ENCODE measurements around the gene HK3. TPM values are rescaled to one million over a fixed set of nuclear protein-coding genes. Genes with fewer than 3 reads are reported as not detected.

Gene HK3
- total RNA-seq, 1 experiment from 2014 or later: not detected

GRCh38 chr5:176888865-176889165, 10.3 kb downstream of the HK3 start:
- Histone ChIP-seq H3K4me1 (ENCODE audit: insufficient read depth, low read length) (no peaks in the 10 kb centered on the region), H3K9me3 (ENCODE audit: low read length) (no peaks in the 10 kb centered on the region), H2AFZ (ENCODE audit: low read length) (no peak overlapping the region), H3K36me3 (ENCODE audit: low read depth, low read length) (no peaks in the 10 kb centered on the region), H4K20me1 (ENCODE audit: low read length) (no peaks in the 10 kb centered on the region), H3K4me2 (ENCODE audit: low read length) (no peak overlapping the region), H3K4me3 (ENCODE audit: low read length) (no peak overlapping the region), H3K9me2 (replicated peaks; ENCODE audit: low read length) (no peaks in the 10 kb centered on the region), H3K9ac (ENCODE audit: low read length) (no peak overlapping the region), H3F3A (ENCODE audit: low read length, unreplicated experiment) (no peaks in the 10 kb centered on the region), H3K27me3 (ENCODE audit: low read length) (no peaks in the 10 kb centered on the region; the same call in 1 of the 2 replicates), H3K79me2 (ENCODE audit: low read length) (no peaks in the 10 kb centered on the region), H3K27ac (ENCODE audit: low read length) (no peak overlapping the region)
- no peak for DNase-seq
- ChIA-PET CTCF (no interaction called here), POLR2A (ENCODE audit: unreplicated experiment) (no interaction called here)
- no TSS peak for BruUV-seq (replicated peaks)
- no peak for ATAC-seq
- intact Hi-C loops (cut with micrococcal nuclease): no loop called here
- no peak for TF ChIP-seq EZH2phosphoT487 (IDR thresholded peaks at IDR 0.05; ENCODE audit: borderline replicate concordance, low read length)
- no peak for TF ChIP-seq EZH2 (IDR thresholded peaks at IDR 0.05; ENCODE audit: low read length, unreplicated experiment)
- TF ChIP-seq, protein P1, sequence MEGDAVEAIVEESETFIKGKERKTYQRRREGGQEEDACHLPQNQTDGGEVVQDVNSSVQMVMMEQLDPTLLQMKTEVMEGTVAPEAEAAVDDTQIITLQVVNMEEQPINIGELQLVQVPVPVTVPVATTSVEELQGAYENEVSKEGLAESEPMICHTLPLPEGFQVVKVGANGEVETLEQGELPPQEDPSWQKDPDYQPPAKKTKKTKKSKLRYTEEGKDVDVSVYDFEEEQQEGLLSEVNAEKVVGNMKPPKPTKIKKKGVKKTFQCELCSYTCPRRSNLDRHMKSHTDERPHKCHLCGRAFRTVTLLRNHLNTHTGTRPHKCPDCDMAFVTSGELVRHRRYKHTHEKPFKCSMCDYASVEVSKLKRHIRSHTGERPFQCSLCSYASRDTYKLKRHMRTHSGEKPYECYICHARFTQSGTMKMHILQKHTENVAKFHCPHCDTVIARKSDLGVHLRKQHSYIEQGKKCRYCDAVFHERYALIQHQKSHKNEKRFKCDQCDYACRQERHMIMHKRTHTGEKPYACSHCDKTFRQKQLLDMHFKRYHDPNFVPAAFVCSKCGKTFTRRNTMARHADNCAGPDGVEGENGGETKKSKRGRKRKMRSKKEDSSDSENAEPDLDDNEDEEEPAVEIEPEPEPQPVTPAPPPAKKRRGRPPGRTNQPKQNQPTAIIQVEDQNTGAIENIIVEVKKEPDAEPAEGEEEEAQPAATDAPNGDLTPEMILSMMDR (conservative IDR thresholded peaks at IDR 0.05; ENCODE audit: low read depth, low read length): no peak

DNA sequence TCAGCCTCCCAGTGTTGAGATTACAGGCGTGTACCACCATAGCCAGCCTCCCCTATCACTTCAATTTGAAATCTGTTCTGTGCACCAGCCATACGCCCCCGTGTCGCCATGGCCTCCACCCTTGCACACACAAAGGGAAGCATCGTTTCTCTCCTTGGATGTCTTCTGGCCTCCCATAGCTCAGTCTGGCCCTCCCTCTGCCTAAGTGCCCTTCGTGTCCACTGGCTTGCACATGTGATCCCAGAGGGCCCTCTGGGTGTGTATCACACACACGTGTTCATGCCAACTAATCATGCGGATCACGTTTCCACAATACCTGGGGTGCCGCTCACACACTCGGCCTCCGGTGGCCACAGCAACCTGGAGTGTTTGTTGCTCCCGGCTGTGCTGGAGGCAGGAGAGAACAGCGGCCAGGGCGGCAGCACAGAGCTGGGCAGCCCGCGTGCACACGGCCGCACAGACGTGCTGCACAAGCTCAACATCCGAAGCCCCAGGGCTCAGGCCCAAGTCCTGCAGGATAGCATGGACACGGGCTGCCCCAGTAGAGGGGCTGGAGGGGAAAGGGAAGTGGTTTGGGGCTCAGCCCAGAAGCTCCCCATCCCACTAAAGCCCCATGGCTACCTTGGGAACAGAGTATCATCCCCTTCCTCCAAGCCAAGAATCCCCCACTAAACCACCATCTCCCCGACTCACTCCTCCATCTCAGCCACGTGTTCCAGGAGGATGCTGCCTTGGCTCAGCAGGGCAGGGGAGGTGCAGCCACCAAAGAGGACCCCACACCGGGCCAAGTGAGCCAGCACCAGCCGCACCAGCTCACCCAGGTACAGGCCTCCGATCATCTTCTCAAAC, 10.9 kb downstream of the HK3 start:
- H3K9me3 ChIP-seq (ENCODE audit: low read length): no peaks in the 10 kb centered on the region
- no peaks in the 10 kb centered on the region for H3K36me3 ChIP-seq (ENCODE audit: low read depth, low read length)
- H4K20me1 ChIP-seq (ENCODE audit: low read length): no peaks in the 10 kb centered on the region
- intact Hi-C loops (cut with micrococcal nuclease): no loop called here
- ATAC-seq: no peak
- no peaks in the 10 kb centered on the region for H3K9me2 ChIP-seq (replicated peaks; ENCODE audit: low read length)
- no peaks in the 10 kb centered on the region for H3F3A ChIP-seq (ENCODE audit: low read length, unreplicated experiment)
- no peaks in the 10 kb centered on the region; the same call in 1 of the 2 replicates for H3K27me3 ChIP-seq (ENCODE audit: low read length)
- H3K4me3 ChIP-seq (ENCODE audit: low read length): no peak overlapping the region
- H3K4me1 ChIP-seq (ENCODE audit: insufficient read depth, low read length): no peaks in the 10 kb centered on the region
- H3K27ac ChIP-seq (ENCODE audit: low read length): no peak overlapping the region
- H3K9ac ChIP-seq (ENCODE audit: low read length): no peak overlapping the region
- H2AFZ ChIP-seq (ENCODE audit: low read length): no peak overlapping the region
- no peak for TF ChIP-seq EZH2 (IDR thresholded peaks at IDR 0.05; ENCODE audit: low read length, unreplicated experiment)
- TF ChIP-seq, protein P1 (conservative IDR thresholded peaks at IDR 0.05; ENCODE audit: low read depth, low read length): no peak
- no peak for DNase-seq
- H3K4me2 ChIP-seq (ENCODE audit: low read length): no peak overlapping the region
- ChIA-PET CTCF (no interaction called here), POLR2A (ENCODE audit: unreplicated experiment) (no interaction called here)
- no peaks in the 10 kb centered on the region for H3K79me2 ChIP-seq (ENCODE audit: low read length)
- BruUV-seq (replicated peaks): no TSS peak

DNA sequence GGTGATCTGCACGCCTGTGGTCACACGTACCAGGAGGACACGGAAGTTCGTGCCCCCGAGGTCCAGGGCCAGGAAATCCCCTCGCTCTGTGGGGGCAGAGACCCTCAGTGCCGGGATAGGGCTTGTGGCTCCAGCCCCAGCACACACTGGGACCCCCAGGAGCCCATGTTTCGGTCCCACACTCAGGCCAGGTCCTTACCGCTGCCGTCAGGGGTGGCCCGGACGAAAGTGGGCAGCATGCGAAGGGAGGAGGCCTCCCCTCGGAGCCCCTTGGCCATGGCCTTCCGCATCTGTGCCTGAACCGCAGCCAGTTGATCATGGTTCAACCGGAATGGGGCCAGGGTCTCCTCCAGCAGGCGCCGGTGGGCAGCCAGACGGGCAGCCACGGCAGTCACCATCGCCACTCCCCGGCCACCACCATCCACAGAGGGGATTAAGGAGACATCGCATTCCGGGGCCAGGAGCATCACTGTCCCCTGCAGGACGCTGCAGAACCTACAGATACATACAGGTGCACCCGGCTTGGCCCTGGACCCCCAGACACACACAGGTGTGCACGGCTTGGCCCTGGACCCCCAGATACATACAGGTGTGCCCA, 11.8 kb downstream of the HK3 start:
- POLR2A ChIA-PET (ENCODE audit: unreplicated experiment): no interaction called here
- Histone ChIP-seq H3F3A (ENCODE audit: low read length, unreplicated experiment) (no peaks in the 10 kb centered on the region), H3K9me3 (ENCODE audit: low read length) (no peaks in the 10 kb centered on the region), H3K4me1 (ENCODE audit: insufficient read depth, low read length) (no peaks in the 10 kb centered on the region), H2AFZ (ENCODE audit: low read length) (no peak overlapping the region), H3K27me3 (ENCODE audit: low read length) (no peaks in the 10 kb centered on the region), H3K9ac (ENCODE audit: low read length) (no peak overlapping the region), H4K20me1 (ENCODE audit: low read length) (no peaks in the 10 kb centered on the region), H3K4me3 (ENCODE audit: low read length) (no peak overlapping the region), H3K79me2 (ENCODE audit: low read length) (no peaks in the 10 kb centered on the region), H3K4me2 (ENCODE audit: low read length) (no peak overlapping the region), H3K36me3 (ENCODE audit: low read depth, low read length) (no peaks in the 10 kb centered on the region), H3K27ac (ENCODE audit: low read length) (no peak overlapping the region), H3K9me2 (replicated peaks; ENCODE audit: low read length) (no peaks in the 10 kb centered on the region)
- DNase-seq (no peak), ATAC-seq (no peak)
- CTCF ChIA-PET: no interaction called here
- BruUV-seq (replicated peaks): no TSS peak
- intact Hi-C loops (cut with micrococcal nuclease): no loop called here
- TF ChIP-seq, protein P1 (conservative IDR thresholded peaks at IDR 0.05; ENCODE audit: low read depth, low read length): no peak; the same call in 1 of the 2 replicates
